ENCODE data around the gene TMTC1.

The TMTC1 gene

DNA sequence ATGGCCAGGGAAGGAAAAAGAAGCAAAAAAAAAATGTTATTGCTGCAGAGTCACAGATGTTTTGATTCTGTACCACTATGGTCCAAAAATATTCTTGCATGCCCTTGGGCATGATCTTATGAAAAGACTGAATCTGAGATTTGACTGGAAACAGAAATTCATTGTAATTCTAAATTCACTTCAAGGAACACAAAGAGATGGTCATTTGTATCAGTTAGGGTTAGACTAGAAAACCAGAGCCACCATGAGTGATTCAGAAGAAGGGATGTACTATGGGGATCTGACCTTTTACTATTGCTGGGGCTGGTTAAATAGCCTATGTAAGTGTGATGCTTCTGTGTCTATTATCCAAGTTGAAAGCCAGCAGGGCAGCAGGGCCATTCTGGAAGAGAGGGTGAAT is 5.2 kb downstream of the TMTC1 start:
- no peak for DNase-seq

- DNase-seq, result no peak
These were observed 10.7 kb downstream of the TMTC1 start for GRCh38 chr12:29773076-29773475.

- DNase-seq, result no peak
These were observed 12.0 kb downstream of the TMTC1 start for GRCh38 chr12:29771786-29772185.

DNA sequence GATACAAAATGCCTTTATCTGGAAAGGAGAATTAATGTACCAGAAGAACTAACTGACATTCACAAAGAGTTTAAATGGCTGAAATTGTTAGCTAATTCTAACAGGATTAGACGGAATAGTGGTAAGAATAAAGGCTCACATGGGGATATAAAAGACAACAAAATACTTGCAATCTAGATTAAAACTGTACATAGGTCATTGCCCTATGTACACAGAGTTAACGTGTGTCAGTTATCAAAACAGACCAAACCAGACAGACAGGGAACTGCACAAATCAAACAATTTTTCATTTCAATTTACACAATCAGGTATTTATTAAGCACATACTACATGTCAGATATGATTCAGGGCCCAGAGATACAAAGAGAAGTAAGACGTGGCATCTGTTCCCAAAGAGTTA is 12.6 kb downstream of the TMTC1 start:
- no peak for DNase-seq

GRCh38 chr12:29769162-29769858 is 14.4 kb downstream of the TMTC1 start:
- no peak for DNase-seq

- no peak for DNase-seq
These were observed 15.4 kb downstream of the TMTC1 start for GRCh38 chr12:29768372-29768771.

- DNase-seq, result no peak
These were observed 20.4 kb downstream of the TMTC1 start for GRCh38 chr12:29763301-29763683.

- no peak for DNase-seq
These were observed 21.0 kb downstream of the TMTC1 start for GRCh38 chr12:29762637-29763300.

DNA sequence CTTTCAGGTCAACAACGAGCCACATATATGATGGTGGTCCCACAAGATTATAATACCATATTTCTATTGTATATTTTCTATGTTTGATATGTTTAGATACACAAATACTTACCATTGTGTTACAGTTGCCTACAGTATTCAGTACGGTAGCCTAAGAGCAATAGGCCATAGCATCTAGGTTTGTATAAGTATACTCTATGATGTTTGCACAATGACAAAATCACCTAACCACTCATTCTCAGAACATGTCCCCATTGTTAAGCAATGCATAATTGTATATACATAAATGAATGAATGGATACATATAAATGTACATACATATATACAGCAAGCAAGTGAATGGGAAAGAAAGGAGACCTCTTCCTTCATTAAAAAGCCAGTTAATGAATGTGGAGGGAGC is 23.8 kb downstream of the TMTC1 start:
- DNase-seq, result no peak

DNA sequence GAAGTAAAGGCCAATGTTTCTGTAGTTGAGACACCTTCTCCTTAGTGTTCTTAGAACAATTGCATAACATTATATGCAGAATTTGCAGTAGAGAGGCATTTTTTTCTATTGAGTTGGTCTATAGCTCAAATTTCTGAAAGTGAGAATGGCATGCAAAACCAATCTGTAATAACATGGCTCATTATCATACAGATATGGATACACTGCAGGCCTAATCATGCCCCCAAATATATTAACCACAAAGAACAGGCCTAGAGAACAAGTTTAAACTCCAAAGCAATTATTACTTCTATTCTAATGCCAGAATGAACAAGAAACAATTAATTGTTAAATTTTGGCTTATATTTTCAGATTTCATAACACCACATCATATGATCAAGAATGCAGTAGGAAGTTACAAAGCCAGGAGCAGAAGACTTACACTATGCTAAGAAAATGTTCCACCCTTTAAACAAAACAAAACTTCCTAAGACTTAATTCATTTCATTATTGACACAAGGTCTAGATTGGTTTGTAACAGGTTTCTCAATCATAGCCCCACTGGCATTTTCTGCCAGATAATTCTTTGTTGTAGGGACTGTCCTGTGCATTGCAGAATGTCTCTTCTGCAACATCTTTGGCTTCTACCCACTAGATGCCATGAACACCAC is 26.9 kb downstream of the TMTC1 start:
- DNase-seq, result no peak

DNA sequence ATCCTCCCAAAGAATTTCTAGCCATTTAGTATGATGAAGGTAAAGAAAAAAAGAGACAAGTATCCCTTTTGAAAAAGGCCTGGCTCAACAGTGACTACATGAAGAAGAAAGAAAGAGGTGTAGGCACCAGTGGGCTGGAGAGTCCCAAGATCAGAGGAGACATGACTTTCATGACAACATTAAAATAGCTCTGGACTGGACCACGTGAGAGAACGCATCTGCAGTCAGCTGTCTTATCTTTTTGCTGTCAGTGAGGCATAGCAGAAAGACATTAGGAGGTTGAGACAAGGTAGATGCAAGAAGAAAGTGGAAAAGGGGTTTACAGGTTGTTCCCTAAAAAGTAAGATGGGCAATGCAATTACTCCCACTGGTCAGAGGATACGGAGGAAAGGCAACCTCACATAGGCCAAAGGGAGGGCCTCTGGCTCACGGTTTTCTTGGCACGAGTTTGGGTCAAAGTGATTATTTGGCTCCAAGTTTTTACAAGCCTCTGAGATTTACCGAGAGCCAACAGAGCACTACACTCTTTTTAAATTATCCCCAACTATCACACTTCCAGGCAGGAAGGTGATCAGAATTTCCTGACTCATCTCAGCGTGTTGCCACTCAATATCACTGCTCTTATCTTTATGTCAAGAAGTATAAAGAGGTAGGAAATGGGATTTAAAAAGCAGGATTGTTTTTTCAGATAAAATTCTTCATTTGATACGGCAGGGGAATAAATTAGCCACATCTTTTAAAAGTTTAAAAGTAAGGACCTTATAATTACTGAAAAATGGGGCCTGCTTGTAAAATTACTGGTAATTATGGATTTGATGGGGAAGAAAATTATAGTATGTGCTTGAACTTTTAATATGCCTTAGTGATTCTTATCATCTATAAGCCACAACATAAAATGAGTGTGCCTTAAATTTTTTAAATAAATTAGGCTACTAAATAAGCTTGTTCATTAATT is 29.2 kb downstream of the TMTC1 start:
- no peak for DNase-seq

GRCh38 chr12:29752121-29752520 is 31.6 kb downstream of the TMTC1 start:
- no peak for DNase-seq

DNA sequence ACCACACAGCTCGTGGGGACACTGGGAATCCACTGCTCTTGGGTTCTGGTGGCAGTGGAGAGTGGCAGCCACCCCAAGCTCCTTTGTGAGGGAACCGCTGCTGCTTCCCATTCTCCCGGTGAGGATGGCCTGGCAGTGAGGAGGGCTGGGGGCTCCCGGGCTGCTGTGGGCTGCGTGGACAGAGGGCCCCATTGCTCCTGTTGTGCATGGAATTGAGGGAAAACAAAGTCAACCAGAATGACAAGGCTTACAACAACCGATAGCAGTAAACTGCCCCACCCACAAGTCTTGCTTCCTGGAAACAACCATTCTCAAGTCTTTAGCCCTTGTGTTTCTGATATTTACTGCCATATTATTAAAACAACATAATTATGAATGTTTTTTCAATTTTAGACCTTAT is 32.1 kb downstream of the TMTC1 start:
- DNase-seq, result no peak

DNA sequence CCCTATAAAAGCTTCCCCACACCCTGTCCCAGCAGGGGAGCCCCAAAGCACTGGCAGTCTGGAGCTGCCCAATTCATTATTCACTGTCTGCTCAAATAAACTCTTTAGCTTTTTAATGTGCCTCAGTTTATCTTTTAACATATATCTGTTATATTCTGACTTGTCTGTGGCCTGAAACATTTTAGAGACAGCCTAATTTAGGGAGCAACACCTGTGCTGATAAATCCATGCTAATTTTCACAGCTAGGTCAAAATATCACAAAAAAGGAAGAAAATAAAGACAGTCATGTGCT is 32.9 kb downstream of the TMTC1 start:
- DNase-seq, result no peak

- DNase-seq, result no peak
These were observed 33.4 kb downstream of the TMTC1 start for GRCh38 chr12:29750131-29750927.

DNA sequence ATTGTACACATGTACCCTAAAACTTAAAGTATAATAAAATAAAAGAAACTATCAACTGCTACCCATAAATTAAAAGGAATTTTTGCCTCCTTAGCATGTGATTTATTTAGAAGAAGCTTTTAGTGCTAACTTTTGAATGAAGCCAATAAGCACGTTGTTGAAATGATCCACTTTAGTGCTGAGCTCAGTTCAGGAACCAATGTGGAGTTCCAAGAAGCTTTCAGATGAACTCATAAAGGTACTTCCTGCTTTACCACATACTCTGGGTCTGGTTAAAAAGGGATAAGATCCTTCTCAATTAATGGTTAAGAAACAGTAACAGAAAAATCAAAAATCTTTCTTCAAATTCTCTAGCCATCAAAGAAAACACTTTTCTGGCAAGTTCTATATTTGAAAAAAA is 39.4 kb downstream of the TMTC1 start:
- no peak for DNase-seq

- DNase-seq, result no peak
These were observed 39.9 kb downstream of the TMTC1 start for GRCh38 chr12:29743801-29744200.

GRCh38 chr12:29743077-29743476 is 40.7 kb downstream of the TMTC1 start:
- no peak for DNase-seq

DNA sequence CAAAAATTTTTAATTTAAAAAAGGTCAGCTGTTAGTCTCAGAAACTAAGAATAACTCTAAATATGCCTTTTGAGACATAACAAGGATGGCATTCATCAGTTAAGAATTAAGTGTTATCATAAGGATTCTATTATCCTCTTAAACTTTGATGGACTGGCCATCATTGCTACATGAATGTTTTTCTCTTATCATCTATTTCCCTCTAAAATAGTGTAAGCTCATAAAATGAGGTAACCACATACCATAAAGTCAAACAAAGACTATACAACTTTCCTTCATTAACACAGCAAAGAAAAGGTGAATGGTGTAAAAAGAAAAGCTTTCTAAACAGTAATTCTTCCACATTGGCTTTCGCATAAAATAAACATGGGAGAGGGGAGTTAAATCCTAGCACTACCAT is 41.1 kb downstream of the TMTC1 start:
- DNase-seq, result no peak

GRCh38 chr12:29741342-29742241 is 42.1 kb downstream of the TMTC1 start:
- no peak for DNase-seq

DNA sequence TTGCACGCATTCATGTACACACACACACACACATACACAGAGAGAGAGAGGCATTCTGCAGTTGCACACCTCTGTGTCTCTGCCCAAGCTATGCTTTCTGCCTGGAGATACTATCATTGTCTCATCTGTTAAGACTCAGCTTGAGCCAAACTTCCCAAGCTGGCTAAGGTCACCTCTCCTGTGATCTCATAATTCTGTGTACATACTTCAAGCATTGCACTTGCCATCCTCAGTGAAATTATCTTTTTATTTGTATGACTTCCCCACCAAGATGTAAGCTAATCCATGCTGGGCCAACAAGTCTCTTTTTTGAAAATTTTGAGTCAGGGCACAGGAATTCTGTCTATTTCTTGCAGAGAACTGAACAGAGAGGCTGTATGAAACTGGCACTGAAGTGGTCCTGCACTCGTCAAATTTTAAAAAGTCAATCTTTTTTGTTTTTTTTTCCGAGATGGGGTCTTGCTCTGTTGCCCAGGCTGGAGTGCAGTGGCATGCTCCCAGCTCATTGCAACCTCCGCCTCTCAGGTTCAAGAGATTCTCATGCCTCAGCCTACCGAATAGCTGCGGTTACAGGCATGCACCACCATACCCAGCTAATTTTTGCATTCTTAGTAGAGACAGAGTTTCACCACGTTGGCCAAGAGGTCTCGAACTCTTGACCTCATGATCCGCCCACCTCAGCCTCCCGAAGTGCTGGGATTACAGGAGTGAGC is 44.3 kb downstream of the TMTC1 start:
- DNase-seq, result no peak

All from CD4-positive, alpha-beta T cell treated with Interleukin-17A for 1 hour (primary cell).